ENCODE results near the gene NPHP1.
"Not testable (repeated sequence)": the region's sequence is repeated elsewhere in the genome, so short reads cannot be mapped to it uniquely, and the experiment has no call there.

The NPHP1 gene

GRCh38 chr2:110126906-110127305, 77.9 kb downstream of the NPHP1 start:
- no peak for DNase-seq (ENCODE audit: low read depth)

GRCh38 chr2:110126086-110126773, 78.6 kb downstream of the NPHP1 start:
- DNase-seq (ENCODE audit: low read depth): no peak

- DNase-seq (ENCODE audit: low read depth): peak; percentile 25
Measured at GRCh38 chr2:110124939-110125691, 79.7 kb downstream of the NPHP1 start.

GRCh38 chr2:110124038-110124825, 80.6 kb downstream of the NPHP1 start:
- no peak for DNase-seq (ENCODE audit: low read depth)

- DNase-seq (ENCODE audit: low read depth): no peak
Measured at GRCh38 chr2:110121592-110121991, 83.2 kb downstream of the NPHP1 start.

GRCh38 chr2:110121052-110121334, 83.8 kb downstream of the NPHP1 start:
- no peak for DNase-seq (ENCODE audit: low read depth)

- peak; percentile 31 for DNase-seq (ENCODE audit: low read depth)
Measured at GRCh38 chr2:110120171-110121051, 84.4 kb downstream of the NPHP1 start.

GRCh38 chr2:110116033-110116710, 88.6 kb downstream of the NPHP1 start:
- DNase-seq (ENCODE audit: low read depth): peak; percentile 76

GRCh38 chr2:110115291-110116032, 89.4 kb downstream of the NPHP1 start, which contains the start of gene MALL:
Gene MALL, minus strand, starts transcription at chr2:110115822. Its CDS starts 30 bp downstream, at chr2:110115792.
- no peak for DNase-seq (ENCODE audit: low read depth)

GRCh38 chr2:110114831-110115255, 90.0 kb downstream of the NPHP1 start:
- no peak for DNase-seq (ENCODE audit: low read depth)

- DNase-seq (ENCODE audit: low read depth): no peak
Measured at GRCh38 chr2:110113961-110114591, 90.7 kb downstream of the NPHP1 start.

GRCh38 chr2:110108291-110108690, 96.5 kb downstream of the NPHP1 start:
- DNase-seq (ENCODE audit: low read depth): not testable (repeated sequence)

GRCh38 chr2:110107092-110108079, 97.4 kb downstream of the NPHP1 start:
- DNase-seq (ENCODE audit: low read depth): no peak

GRCh38 chr2:110106642-110107041, 98.2 kb downstream of the NPHP1 start:
- DNase-seq (ENCODE audit: low read depth): peak; percentile 93

GRCh38 chr2:110105608-110106467, 99.0 kb downstream of the NPHP1 start:
- peak; percentile 48 for DNase-seq (ENCODE audit: low read depth)

- DNase-seq (ENCODE audit: low read depth): no peak
Measured at GRCh38 chr2:110105183-110105582, 99.6 kb downstream of the NPHP1 start.

- DNase-seq (ENCODE audit: low read depth): no peak
Measured at GRCh38 chr2:110104025-110104771, 100.6 kb downstream of the NPHP1 start.

Measured in stromal cell of bone marrow (primary cell).